ENCODE measurements around the gene ACKR3. TPM values are rescaled to one million over a fixed set of nuclear protein-coding genes. Genes with fewer than 3 reads are reported as not detected.

Gene ACKR3
- total and polyA plus RNA-seq, 2 experiments from 2014 or later = 1.0 to 3.0 TPM

DNA sequence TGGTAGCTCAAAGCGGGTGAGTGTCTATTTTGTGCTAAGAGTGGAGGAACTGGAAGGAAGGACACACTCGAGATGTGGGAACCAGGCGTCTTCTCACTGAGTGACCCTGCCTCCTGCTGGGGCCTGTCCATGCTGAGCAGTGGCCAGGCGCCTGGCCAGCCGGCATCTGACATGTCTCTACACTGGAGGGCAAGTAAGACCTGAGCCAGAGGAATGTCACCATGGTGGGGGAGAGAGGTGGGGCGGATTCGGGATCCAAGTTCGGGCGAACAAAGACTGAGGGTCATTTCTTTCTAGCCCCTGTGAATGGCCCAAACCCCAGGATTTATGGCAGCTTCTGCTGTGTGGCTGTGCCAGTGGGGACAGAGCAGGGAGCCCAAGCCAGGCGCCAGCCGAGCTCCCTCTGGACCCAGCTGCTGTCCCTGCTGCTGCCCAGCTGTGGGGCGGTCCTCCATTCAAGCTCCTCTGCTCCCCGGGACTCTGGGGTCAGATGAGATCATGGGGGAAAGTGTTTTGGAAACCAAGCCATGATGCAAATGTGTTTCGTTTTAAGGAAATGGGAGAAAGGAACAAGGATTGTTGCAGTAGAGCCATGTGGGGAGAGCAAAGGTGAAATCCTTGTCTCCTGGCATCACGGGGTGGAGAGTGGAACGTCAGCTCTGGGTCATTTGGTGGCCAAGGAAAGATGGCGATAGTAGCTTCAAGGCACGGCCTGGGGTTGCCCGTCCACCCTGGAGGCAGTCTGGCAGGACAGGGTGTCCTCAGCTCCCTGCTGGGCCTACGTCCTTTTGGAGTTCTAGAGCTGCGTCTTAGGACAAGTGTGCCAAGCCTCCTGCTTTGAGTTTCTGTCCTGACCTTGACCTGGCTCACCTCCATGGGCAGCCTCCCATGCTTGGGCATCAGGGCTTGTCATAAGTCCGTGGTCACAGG, 8.1 kb downstream of the ACKR3 start (continued):
- TF ChIP-seq, protein P1, sequence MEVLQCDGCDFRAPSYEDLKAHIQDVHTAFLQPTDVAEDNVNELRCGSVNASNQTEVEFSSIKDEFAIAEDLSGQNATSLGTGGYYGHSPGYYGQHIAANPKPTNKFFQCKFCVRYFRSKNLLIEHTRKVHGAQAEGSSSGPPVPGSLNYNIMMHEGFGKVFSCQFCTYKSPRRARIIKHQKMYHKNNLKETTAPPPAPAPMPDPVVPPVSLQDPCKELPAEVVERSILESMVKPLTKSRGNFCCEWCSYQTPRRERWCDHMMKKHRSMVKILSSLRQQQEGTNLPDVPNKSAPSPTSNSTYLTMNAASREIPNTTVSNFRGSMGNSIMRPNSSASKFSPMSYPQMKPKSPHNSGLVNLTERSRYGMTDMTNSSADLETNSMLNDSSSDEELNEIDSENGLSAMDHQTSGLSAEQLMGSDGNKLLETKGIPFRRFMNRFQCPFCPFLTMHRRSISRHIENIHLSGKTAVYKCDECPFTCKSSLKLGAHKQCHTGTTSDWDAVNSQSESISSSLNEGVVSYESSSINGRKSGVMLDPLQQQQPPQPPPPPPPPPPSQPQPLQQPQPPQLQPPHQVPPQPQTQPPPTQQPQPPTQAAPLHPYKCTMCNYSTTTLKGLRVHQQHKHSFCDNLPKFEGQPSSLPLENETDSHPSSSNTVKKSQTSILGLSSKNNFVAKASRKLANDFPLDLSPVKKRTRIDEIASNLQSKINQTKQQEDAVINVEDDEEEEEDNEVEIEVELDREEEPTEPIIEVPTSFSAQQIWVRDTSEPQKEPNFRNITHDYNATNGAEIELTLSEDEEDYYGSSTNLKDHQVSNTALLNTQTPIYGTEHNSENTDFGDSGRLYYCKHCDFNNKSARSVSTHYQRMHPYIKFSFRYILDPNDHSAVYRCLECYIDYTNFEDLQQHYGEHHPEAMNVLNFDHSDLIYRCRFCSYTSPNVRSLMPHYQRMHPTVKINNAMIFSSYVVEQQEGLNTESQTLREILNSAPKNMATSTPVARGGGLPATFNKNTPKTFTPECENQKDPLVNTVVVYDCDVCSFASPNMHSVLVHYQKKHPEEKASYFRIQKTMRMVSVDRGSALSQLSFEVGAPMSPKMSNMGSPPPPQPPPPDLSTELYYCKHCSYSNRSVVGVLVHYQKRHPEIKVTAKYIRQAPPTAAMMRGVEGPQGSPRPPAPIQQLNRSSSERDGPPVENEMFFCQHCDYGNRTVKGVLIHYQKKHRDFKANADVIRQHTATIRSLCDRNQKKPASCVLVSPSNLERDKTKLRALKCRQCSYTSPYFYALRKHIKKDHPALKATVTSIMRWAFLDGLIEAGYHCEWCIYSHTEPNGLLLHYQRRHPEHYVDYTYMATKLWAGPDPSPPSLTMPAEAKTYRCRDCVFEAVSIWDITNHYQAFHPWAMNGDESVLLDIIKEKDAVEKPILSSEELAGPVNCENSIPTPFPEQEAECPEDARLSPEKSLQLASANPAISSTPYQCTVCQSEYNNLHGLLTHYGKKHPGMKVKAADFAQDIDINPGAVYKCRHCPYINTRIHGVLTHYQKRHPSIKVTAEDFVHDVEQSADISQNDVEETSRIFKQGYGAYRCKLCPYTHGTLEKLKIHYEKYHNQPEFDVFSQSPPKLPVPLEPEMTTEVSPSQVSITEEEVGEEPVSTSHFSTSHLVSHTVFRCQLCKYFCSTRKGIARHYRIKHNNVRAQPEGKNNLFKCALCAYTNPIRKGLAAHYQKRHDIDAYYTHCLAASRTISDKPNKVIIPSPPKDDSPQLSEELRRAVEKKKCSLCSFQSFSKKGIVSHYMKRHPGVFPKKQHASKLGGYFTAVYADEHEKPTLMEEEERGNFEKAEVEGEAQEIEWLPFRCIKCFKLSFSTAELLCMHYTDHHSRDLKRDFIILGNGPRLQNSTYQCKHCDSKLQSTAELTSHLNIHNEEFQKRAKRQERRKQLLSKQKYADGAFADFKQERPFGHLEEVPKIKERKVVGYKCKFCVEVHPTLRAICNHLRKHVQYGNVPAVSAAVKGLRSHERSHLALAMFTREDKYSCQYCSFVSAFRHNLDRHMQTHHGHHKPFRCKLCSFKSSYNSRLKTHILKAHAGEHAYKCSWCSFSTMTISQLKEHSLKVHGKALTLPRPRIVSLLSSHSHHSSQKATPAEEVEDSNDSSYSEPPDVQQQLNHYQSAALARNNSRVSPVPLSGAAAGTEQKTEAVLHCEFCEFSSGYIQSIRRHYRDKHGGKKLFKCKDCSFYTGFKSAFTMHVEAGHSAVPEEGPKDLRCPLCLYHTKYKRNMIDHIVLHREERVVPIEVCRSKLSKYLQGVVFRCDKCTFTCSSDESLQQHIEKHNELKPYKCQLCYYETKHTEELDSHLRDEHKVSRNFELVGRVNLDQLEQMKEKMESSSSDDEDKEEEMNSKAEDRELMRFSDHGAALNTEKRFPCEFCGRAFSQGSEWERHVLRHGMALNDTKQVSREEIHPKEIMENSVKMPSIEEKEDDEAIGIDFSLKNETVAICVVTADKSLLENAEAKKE (CRISPR knock-in tag; IDR thresholded peaks at IDR 0.05) = no peak
- TF ChIP-seq, protein P2, sequence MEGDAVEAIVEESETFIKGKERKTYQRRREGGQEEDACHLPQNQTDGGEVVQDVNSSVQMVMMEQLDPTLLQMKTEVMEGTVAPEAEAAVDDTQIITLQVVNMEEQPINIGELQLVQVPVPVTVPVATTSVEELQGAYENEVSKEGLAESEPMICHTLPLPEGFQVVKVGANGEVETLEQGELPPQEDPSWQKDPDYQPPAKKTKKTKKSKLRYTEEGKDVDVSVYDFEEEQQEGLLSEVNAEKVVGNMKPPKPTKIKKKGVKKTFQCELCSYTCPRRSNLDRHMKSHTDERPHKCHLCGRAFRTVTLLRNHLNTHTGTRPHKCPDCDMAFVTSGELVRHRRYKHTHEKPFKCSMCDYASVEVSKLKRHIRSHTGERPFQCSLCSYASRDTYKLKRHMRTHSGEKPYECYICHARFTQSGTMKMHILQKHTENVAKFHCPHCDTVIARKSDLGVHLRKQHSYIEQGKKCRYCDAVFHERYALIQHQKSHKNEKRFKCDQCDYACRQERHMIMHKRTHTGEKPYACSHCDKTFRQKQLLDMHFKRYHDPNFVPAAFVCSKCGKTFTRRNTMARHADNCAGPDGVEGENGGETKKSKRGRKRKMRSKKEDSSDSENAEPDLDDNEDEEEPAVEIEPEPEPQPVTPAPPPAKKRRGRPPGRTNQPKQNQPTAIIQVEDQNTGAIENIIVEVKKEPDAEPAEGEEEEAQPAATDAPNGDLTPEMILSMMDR (conservative IDR thresholded peaks at IDR 0.05; ENCODE audit: low read depth in 2 of 2) = no peak
- TF ChIP-seq, protein P3, sequence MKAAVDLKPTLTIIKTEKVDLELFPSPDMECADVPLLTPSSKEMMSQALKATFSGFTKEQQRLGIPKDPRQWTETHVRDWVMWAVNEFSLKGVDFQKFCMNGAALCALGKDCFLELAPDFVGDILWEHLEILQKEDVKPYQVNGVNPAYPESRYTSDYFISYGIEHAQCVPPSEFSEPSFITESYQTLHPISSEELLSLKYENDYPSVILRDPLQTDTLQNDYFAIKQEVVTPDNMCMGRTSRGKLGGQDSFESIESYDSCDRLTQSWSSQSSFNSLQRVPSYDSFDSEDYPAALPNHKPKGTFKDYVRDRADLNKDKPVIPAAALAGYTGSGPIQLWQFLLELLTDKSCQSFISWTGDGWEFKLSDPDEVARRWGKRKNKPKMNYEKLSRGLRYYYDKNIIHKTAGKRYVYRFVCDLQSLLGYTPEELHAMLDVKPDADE (IDR thresholded peaks at IDR 0.05) = no peak
- TF ChIP-seq NANOG (IDR thresholded peaks at IDR 0.05; ENCODE audit: borderline replicate concordance) (no peak), POLR2AphosphoS5 (IDR thresholded peaks at IDR 0.05; ENCODE audit: low read depth) (no peak)

Data from GM23338 (cell line).